SK-N-MC (cell line): Measurements from ENCODE around the gene TOR3A.

Experiments
- DNase-seq: peaks from one replicate; pipeline ENCODE4 v3.0.0-alpha.2; 2011; ENCODE audit warnings: low read depth, low spot score
- H3K27ac ChIP-seq: fragments of 200-600 bp; sonication (generic); 2 replicates; pipeline ENCODE4 v1.5.1; 2016; ENCODE audit warnings: mixed run types
- H3K36me3 ChIP-seq: fragments of 200-600 bp; sonication (generic); 2 replicates; pipeline ENCODE4 v1.6.1; 2017; ENCODE audit warnings: antibody characterized with exemption, low read length, mixed read lengths; ENCODE audit not compliant: insufficient read depth
- H3K4me3 ChIP-seq: fragments of 200-600 bp; sonication (generic); 2 replicates; pipeline ENCODE4 v1.5.1; 2016
- H3K9ac ChIP-seq: fragments of 200-600 bp; sonication (generic); 2 replicates; pipeline ENCODE4 v1.8.0; 2017; ENCODE audit warnings: mixed run types, mixed read lengths; ENCODE audit not compliant: insufficient read length
- H3K9me3 ChIP-seq: fragments of 200-600 bp; sonication (generic); 2 replicates; pipeline ENCODE4 v1.6.1; 2017; ENCODE audit warnings: low read depth, mild to moderate bottlenecking, antibody characterized with exemption, low read length, moderate library complexity, mixed read lengths
- EZH2 ChIP-seq: fragments of 200-600 bp; sonication (generic); IDR thresholded peaks from one replicate; pipeline ENCODE4 v1.6.1; 2017; ENCODE audit warnings: antibody characterized with exemption
- FOXP2 ChIP-seq: optimal IDR thresholded peaks from 2 replicates; pipeline ENCODE3; 2011; ENCODE audit warnings: mild to moderate bottlenecking, moderate library complexity; ENCODE audit not compliant: insufficient read depth; ENCODE audit errors: extremely low read length, control extremely low read depth
- POLR2AphosphoS5 ChIP-seq: IDR thresholded peaks from 2 replicates; pipeline ENCODE4 v1.6.1; 2012; ENCODE audit warnings: mild to moderate bottlenecking, low read depth, low read length, borderline replicate concordance

Gene TOR3A

GRCh38 chr1:179095377-179095776, 13.5 kb downstream of the TOR3A start:
- Histone ChIP-seq H3K4me3 (no peak overlapping the region), H3K9ac (no peak overlapping the region), H3K27ac (no peak overlapping the region), H3K9me3 (no peaks in the 10 kb centered on the region), H3K36me3 (peaks cover 27% of the 10 kb centered on the region)
- DNase-seq, result no peak
- TF ChIP-seq FOXP2 (no peak), EZH2 (no peak), POLR2AphosphoS5 (no peak)

- Histone ChIP-seq H3K9ac (no peak overlapping the region), H3K9me3 (no peaks in the 10 kb centered on the region), H3K4me3 (no peak overlapping the region), H3K27ac (no peak overlapping the region), H3K36me3 (peaks cover 27% of the 10 kb centered on the region)
- TF ChIP-seq POLR2AphosphoS5 (no peak), FOXP2 (no peak), EZH2 (no peak)
- no peak for DNase-seq
Observed at GRCh38 chr1:179095924-179096323, 14.1 kb downstream of the TOR3A start.

GRCh38 chr1:179099891-179100290, 18.0 kb downstream of the TOR3A start:
- Histone ChIP-seq H3K36me3 (peaks cover 14% of the 10 kb centered on the region), H3K9me3 (no peaks in the 10 kb centered on the region), H3K27ac (no peak overlapping the region), H3K4me3 (no peak overlapping the region), H3K9ac (no peak overlapping the region)
- DNase-seq, result no peak
- TF ChIP-seq POLR2AphosphoS5 (no peak), FOXP2 (no peak), EZH2 (no peak)

GRCh38 chr1:179101566-179101965, 19.7 kb downstream of the TOR3A start:
- H3K9ac ChIP-seq, result no peak overlapping the region
- no peak for DNase-seq
- no peak overlapping the region for H3K4me3 ChIP-seq
- no peak overlapping the region for H3K27ac ChIP-seq
- TF ChIP-seq EZH2, result no peak
- no peak for TF ChIP-seq POLR2AphosphoS5
- TF ChIP-seq FOXP2, result no peak
- peaks cover 6% of the 10 kb centered on the region; the same call in 1 of the 2 replicates for H3K36me3 ChIP-seq
- H3K9me3 ChIP-seq, result no peaks in the 10 kb centered on the region

- no peak overlapping the region for H3K9ac ChIP-seq
Observed at GRCh38 chr1:179103999-179104398, 22.1 kb downstream of the TOR3A start.

GRCh38 chr1:179104611-179105250, 22.9 kb downstream of the TOR3A start:
- Histone ChIP-seq H3K9ac (no peak overlapping the region), H3K36me3 (peaks cover 16% of the 10 kb centered on the region; the same call in 1 of the 2 replicates), H3K4me3 (no peak overlapping the region), H3K27ac (no peak overlapping the region), H3K9me3 (no peaks in the 10 kb centered on the region)
- DNase-seq, result no peak
- no peak for TF ChIP-seq POLR2AphosphoS5
- no peak for TF ChIP-seq FOXP2
- TF ChIP-seq EZH2, result no peak

More at GRCh38 chr1:179103999-179104398, 22.1 kb downstream of the TOR3A start:
- TF ChIP-seq POLR2AphosphoS5 (no peak), EZH2 (no peak), FOXP2 (no peak)
- DNase-seq, result no peak
- Histone ChIP-seq H3K36me3 (peaks cover 13% of the 10 kb centered on the region; the same call in 1 of the 2 replicates), H3K4me3 (no peak overlapping the region), H3K9me3 (no peaks in the 10 kb centered on the region), H3K27ac (no peak overlapping the region)

GRCh38 chr1:179105393-179105792, 23.5 kb downstream of the TOR3A start:
- Histone ChIP-seq H3K36me3 (peaks cover 22% of the 10 kb centered on the region), H3K4me3 (no peak overlapping the region), H3K9me3 (no peaks in the 10 kb centered on the region), H3K27ac (no peak overlapping the region), H3K9ac (no peak overlapping the region)
- TF ChIP-seq POLR2AphosphoS5 (no peak), EZH2 (no peak), FOXP2 (no peak)
- no peak for DNase-seq

- no peak for TF ChIP-seq POLR2AphosphoS5
- DNase-seq, result no peak
- no peaks in the 10 kb centered on the region for H3K9me3 ChIP-seq
- no peak overlapping the region for H3K4me3 ChIP-seq
- H3K9ac ChIP-seq, result no peak overlapping the region
- H3K27ac ChIP-seq, result no peak overlapping the region
- H3K36me3 ChIP-seq, result peaks cover 28% of the 10 kb centered on the region
Observed at GRCh38 chr1:179107706-179108629, 26.1 kb downstream of the TOR3A start.
